Gastroesophageal sphincter (tissue), 4 donors: ENCODE measurements around the gene RAB22A. TPM values are rescaled to one million over a fixed set of nuclear protein-coding genes. Genes with fewer than 3 reads are reported as not detected.

Experiments
- ATAC-seq: fragments of 150-250 bp; one replicate; pipeline ENCODE4 v1.9.1; 2016; ENCODE audit warnings: mild to moderate bottlenecking, moderate library complexity
- H3K27ac ChIP-seq, 4 donors: fragments of 200-600 bp; sonication (generic) in 3 of 4; 1 replicate in 3 of 4; 2 replicates in 1 of 4; pipeline ENCODE4 v1.5.1; 2016 to 2019
- H3K27me3 ChIP-seq: fragments of 200-600 bp; sonication (generic); one replicate; pipeline ENCODE4 v1.5.1; 2019
- H3K36me3 ChIP-seq, 2 donors: fragments of 200-600 bp; sonication (generic); one replicate each; pipeline ENCODE4 v1.5.1; 2019; ENCODE audit warnings: control low read depth in 1 of 2
- H3K4me1 ChIP-seq, 3 donors: fragments of 200-600 bp; sonication (generic); 1 replicate in 2 of 3; 2 replicates in 1 of 3; pipeline ENCODE4 v1.5.1; 2016 to 2019; ENCODE audit warnings: control low read depth in 2 of 3
- H3K4me3 ChIP-seq, 2 donors: fragments of 200-600 bp; sonication (generic); one replicate each; pipeline ENCODE4 v1.5.1; 2019; ENCODE audit warnings: mild to moderate bottlenecking in 1 of 2, moderate library complexity in 1 of 2
- H3K9me3 ChIP-seq, 3 donors: fragments of 200-600 bp; sonication (generic); one replicate each; pipeline ENCODE4 v1.5.1; 2017 to 2019; ENCODE audit warnings: control low read depth in 2 of 3
- CTCF ChIP-seq, 4 experiments: fragments of 200-600 bp in 2 of 4; fragments of 450-650 bp in 2 of 4; sonication (generic) in 1 of 4; IDR thresholded peaks; one replicate each; pipeline ENCODE4 v1.5.1; 2017 to 2019; ENCODE audit warnings: antibody characterized with exemption in 4 of 4, mild to moderate bottlenecking in 2 of 4, moderate library complexity in 2 of 4
- EP300 ChIP-seq: sonication (generic); formaldehyde crosslinking; IDR thresholded peaks from one replicate; pipeline ENCODE4 v1.6.1; 2017; ENCODE audit warnings: antibody characterized with exemption, mild to moderate bottlenecking
- POLR2A ChIP-seq, 2 donors: fragments of 450-650 bp; IDR thresholded peaks; one replicate each; pipeline ENCODE4 v1.6.1; 2017; ENCODE audit warnings: antibody characterized with exemption in 2 of 2, mild to moderate bottlenecking in 2 of 2, moderate library complexity in 1 of 2
- POLR2AphosphoS5 ChIP-seq: sonication (generic); formaldehyde crosslinking; IDR thresholded peaks from one replicate; pipeline ENCODE4 v1.6.1; 2017; ENCODE audit warnings: antibody characterized with exemption
- WGBS, 2 donors: methylation state at CpG; one replicate each; pipeline ENCODE4 v1.1.5; 2018; ENCODE audit warnings: low coverage in 1 of 2; 5-methylcytosine and 5-hydroxymethylcytosine counted together
- total RNA-seq, 4 donors: library from RNA; depleted of rRNA; stranded (reverse); fragments of >200 nt; gene quantifications; one replicate each; pipeline ENCODE4 v1.1.0, GENCODE V29; 2016

RAB22A gene
- total RNA-seq, 4 donors from 2014 or later, result 23.2 to 26.8 (median 25.6) TPM

GRCh38 chr20:58312836-58313235, 3.3 kb downstream of the RAB22A start:
- Histone ChIP-seq H3K36me3 (peaks cover 0 to 50% of the 10 kb centered on the region in 2 donors), H3K27ac (no peak overlapping the region), H3K27me3 (no peaks in the 10 kb centered on the region), H3K9me3 (no peaks in the 10 kb centered on the region), H3K4me3 (no peak overlapping the region), H3K4me1 (peaks cover 0 to 56% (median 5%) of the 10 kb centered on the region in 3 donors)
- 0 to 58% methylated on average over 1 to 2 of the region's 2 CpGs for WGBS, 2 donors
- TF ChIP-seq EP300, result no peak
- TF ChIP-seq CTCF (IDR thresholded peaks at IDR 0.05), result no peak
- no peak for TF ChIP-seq POLR2A (IDR thresholded peaks at IDR 0.05)
- ATAC-seq, result no peak

GRCh38 chr20:58313396-58313795, 3.9 kb downstream of the RAB22A start:
- Histone ChIP-seq H3K36me3 (peaks cover 0 to 56% of the 10 kb centered on the region in 2 donors), H3K4me3 (no peak overlapping the region), H3K27me3 (no peaks in the 10 kb centered on the region), H3K27ac (no peak overlapping the region), H3K4me1 (peaks cover 0 to 50% (median 5%) of the 10 kb centered on the region in 3 donors), H3K9me3 (no peaks in the 10 kb centered on the region)
- ATAC-seq, result no peak
- 83 to 100% methylated on average over 1 to 3 of the region's 4 CpGs for WGBS, 2 donors
- TF ChIP-seq CTCF (IDR thresholded peaks at IDR 0.05), result no peak
- no peak for TF ChIP-seq POLR2A (IDR thresholded peaks at IDR 0.05)
- no peak for TF ChIP-seq POLR2AphosphoS5
- TF ChIP-seq EP300, result no peak

GRCh38 chr20:58321205-58321604, 11.7 kb downstream of the RAB22A start:
- no peak for ATAC-seq
- Histone ChIP-seq H3K9me3 (no peaks in the 10 kb centered on the region), H3K27ac (no peak overlapping the region), H3K4me3 (no peak overlapping the region), H3K4me1 (peaks cover 0 to 28% (median 0%) of the 10 kb centered on the region in 3 donors), H3K36me3 (peaks cover 0 to 22% of the 10 kb centered on the region in 2 donors), H3K27me3 (no peaks in the 10 kb centered on the region)
- TF ChIP-seq POLR2A (IDR thresholded peaks at IDR 0.05) (no peak), EP300 (no peak), CTCF (IDR thresholded peaks at IDR 0.05) (no peak), POLR2AphosphoS5 (no peak)
- 82 to 86% methylated on average over 4 of the region's 4 CpGs for WGBS, 2 donors

DNA sequence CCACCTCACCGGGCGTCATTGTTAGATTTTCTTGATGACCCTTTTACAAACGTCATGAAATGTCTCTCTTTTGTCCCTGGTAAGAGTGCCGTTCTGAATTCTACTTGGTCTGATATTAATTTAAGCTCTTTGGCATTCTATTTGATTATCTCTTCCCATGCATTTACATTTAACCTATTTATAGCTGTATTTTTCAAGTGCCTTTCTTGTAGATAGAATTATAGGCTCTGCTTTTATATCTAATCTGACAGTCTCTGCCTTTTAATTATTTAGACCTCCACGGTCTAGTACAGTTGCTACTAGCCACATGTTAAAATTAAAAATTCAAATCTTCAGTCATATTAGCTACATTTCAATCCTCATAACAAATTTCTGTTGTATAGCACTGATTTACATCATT, 12.6 kb downstream of the RAB22A start:
- Histone ChIP-seq H3K36me3 (peaks cover 0 to 13% of the 10 kb centered on the region in 2 donors), H3K27me3 (no peaks in the 10 kb centered on the region), H3K4me3 (no peak overlapping the region), H3K27ac (no peak overlapping the region), H3K4me1 (peaks cover 0 to 30% (median 0%) of the 10 kb centered on the region in 3 donors), H3K9me3 (no peaks in the 10 kb centered on the region)
- ATAC-seq, result no peak
- TF ChIP-seq CTCF (IDR thresholded peaks at IDR 0.05) (no peak), POLR2AphosphoS5 (no peak), EP300 (no peak), POLR2A (IDR thresholded peaks at IDR 0.05) (no peak)
- WGBS, 2 donors, result 57 to 73% methylated on average over 3 to 5 of the region's 5 CpGs

DNA sequence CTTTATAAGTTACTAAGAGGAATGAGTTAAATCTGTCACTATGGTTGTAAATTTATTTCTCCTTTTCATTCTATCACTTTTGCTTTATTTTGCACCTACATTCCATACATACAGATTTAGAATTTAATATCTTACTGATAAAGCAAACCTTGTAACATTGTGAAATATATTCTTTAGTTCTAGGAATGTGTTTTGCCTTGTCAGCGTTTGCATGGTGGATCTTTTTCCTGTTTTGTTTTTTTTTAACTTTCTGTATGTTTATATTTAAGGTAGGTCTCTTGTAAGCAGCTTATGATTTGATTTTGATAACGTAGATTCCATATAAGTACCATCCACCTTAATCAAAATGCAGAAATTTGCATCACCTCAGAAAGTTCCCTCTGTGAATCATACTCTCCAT, 16.4 kb downstream of the RAB22A start:
- Histone ChIP-seq H3K27me3 (no peaks in the 10 kb centered on the region), H3K27ac (no peak overlapping the region), H3K9me3 (no peaks in the 10 kb centered on the region), H3K4me3 (no peak overlapping the region), H3K36me3 (no peaks in the 10 kb centered on the region), H3K4me1 (peaks cover 0 to 38% (median 0%) of the 10 kb centered on the region in 3 donors)
- ATAC-seq, result no peak
- no peak for TF ChIP-seq POLR2AphosphoS5
- TF ChIP-seq CTCF (IDR thresholded peaks at IDR 0.05), result no peak
- 92 to 93% methylated on average over 2 of the region's 2 CpGs for WGBS, 2 donors
